ENCODE results near the gene INO80.

The INO80 gene

DNA sequence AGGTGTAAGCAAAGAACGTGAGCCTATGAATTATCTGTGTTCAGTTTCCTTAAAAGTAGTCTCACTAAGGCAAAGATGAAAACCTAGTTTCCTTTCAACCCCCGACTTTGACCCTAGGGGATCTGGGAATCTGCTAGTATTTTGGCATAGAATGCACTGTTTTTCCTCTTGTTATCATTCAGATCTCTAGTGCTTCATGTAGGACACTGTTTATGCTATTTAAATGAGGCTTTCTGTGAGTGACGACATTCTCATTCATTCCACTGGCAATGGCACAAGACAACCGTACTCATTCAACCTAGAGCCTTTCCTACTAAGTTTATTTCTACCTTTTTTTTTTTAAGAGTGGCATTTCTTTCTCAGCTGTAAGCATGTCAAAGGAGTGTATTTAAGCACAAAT is 95.8 kb downstream of the INO80 start:
- H3K9me3 ChIP-seq, result no peaks in the 10 kb centered on the region
- no peaks in the 10 kb centered on the region for H3K27me3 ChIP-seq
- H3K4me3 ChIP-seq (ENCODE audit: low read depth in 1 of 2, low read length in 1 of 2), result no peak overlapping the region
- no peak overlapping the region for H3K27ac ChIP-seq
- TF ChIP-seq, protein P1, sequence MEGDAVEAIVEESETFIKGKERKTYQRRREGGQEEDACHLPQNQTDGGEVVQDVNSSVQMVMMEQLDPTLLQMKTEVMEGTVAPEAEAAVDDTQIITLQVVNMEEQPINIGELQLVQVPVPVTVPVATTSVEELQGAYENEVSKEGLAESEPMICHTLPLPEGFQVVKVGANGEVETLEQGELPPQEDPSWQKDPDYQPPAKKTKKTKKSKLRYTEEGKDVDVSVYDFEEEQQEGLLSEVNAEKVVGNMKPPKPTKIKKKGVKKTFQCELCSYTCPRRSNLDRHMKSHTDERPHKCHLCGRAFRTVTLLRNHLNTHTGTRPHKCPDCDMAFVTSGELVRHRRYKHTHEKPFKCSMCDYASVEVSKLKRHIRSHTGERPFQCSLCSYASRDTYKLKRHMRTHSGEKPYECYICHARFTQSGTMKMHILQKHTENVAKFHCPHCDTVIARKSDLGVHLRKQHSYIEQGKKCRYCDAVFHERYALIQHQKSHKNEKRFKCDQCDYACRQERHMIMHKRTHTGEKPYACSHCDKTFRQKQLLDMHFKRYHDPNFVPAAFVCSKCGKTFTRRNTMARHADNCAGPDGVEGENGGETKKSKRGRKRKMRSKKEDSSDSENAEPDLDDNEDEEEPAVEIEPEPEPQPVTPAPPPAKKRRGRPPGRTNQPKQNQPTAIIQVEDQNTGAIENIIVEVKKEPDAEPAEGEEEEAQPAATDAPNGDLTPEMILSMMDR (IDR thresholded peaks at IDR 0.05), result no peak
- peaks cover 42% of the 10 kb centered on the region for H3K36me3 ChIP-seq
- H3K4me1 ChIP-seq (ENCODE audit: control insufficient read depth in 1 of 2, insufficient read depth in 1 of 2, low read depth in 1 of 2, low read length in 1 of 2), result peaks cover 0 to 3% of the 10 kb centered on the region in 2 experiments

DNA sequence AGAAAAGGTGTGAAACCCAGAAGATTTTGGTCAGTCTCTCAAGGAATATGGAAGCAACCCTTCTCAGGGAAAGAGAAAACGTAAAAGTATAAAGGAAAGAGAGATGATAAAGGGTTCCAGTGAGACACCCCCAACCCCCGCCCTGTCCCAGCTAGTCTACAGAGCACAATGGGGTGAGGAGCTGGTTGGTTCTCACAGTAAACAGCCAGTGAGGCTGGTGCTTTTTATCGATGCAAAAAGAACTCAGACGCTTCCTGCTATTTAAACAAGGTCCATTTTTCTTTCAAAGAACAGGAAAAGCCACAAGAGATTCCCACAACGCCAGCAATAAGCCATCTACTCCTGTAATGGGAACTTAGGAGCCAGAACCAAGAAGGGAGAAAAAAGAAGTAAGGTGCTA is 96.9 kb downstream of the INO80 start:
- Histone ChIP-seq H3K27ac (no peak overlapping the region), H3K36me3 (peaks cover 35% of the 10 kb centered on the region), H3K4me3 (ENCODE audit: low read depth in 1 of 2, low read length in 1 of 2) (no peak overlapping the region), H3K9me3 (no peaks in the 10 kb centered on the region), H3K27me3 (no peaks in the 10 kb centered on the region), H3K4me1 (ENCODE audit: control insufficient read depth in 1 of 2, insufficient read depth in 1 of 2, low read depth in 1 of 2, low read length in 1 of 2) (peaks cover 0 to 3% of the 10 kb centered on the region in 2 experiments)
- TF ChIP-seq, protein P1 (IDR thresholded peaks at IDR 0.05), result no peak

DNA sequence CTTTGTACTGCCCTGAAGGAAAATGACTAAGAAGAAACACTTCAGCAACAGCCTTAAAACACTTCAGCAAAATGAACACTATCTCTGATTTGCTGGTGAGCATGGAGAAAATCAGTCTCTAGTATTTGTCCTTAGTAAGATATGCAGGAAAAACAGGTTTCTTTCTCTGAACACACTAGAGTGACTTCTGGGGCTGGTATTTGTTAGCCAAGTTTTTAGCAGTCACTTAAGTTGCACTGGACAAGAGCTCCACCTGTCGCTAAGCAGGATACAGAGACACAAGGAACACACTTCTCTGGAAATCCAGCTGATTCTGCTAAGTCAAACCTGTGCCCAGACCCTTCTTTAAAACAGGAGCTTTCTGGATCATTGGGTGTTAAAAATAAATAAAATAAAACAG is 97.5 kb downstream of the INO80 start:
- H3K4me3 ChIP-seq (ENCODE audit: low read depth in 1 of 2, low read length in 1 of 2), result no peak overlapping the region
- no peak overlapping the region for H3K27ac ChIP-seq
- H3K27me3 ChIP-seq, result no peaks in the 10 kb centered on the region
- peaks cover 0 to 3% of the 10 kb centered on the region in 2 experiments for H3K4me1 ChIP-seq (ENCODE audit: control insufficient read depth in 1 of 2, insufficient read depth in 1 of 2, low read depth in 1 of 2, low read length in 1 of 2)
- H3K36me3 ChIP-seq, result peaks cover 33% of the 10 kb centered on the region
- no peaks in the 10 kb centered on the region for H3K9me3 ChIP-seq
- TF ChIP-seq, protein P1 (IDR thresholded peaks at IDR 0.05), result no peak

DNA sequence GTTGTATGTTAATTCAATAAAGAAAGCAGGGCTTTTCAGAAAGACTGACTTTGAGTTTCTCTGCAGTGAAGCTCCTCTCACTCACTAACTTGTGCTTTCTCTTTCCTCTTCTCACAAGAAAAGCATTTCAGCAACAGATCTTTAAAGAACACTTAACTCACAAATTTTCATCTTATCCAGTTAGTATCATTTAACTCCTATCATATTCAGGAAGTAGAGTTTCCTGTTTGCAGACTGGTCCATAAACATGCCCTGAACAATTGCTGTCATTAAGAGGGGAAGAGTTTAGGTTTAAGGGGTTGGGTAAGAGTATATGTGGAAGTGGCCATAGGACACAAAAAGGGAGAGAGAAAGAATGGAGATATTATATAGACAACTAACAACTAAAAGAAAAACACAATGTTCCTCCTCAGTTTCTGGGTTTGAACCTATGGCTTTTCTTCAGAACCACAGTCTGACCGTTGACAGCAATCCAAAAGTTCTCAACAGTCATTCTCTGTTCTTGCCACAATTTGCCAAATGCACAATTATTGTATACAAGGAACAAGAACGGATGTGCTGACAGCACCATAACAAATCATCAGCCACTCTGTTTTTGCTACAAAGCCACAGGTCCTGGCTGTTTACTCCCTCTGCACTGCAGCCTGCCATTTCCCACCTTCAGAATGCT is 98.9 kb downstream of the INO80 start:
- no peak overlapping the region for H3K4me3 ChIP-seq (ENCODE audit: low read depth in 1 of 2, low read length in 1 of 2)
- H3K36me3 ChIP-seq, result peaks cover 33% of the 10 kb centered on the region
- H3K27ac ChIP-seq, result no peak overlapping the region
- TF ChIP-seq, protein P1 (IDR thresholded peaks at IDR 0.05), result no peak
- no peaks in the 10 kb centered on the region for H3K9me3 ChIP-seq
- no peaks in the 10 kb centered on the region for H3K27me3 ChIP-seq
- peaks cover 0 to 3% of the 10 kb centered on the region in 2 experiments for H3K4me1 ChIP-seq (ENCODE audit: control insufficient read depth in 1 of 2, insufficient read depth in 1 of 2, low read depth in 1 of 2, low read length in 1 of 2)

DNA sequence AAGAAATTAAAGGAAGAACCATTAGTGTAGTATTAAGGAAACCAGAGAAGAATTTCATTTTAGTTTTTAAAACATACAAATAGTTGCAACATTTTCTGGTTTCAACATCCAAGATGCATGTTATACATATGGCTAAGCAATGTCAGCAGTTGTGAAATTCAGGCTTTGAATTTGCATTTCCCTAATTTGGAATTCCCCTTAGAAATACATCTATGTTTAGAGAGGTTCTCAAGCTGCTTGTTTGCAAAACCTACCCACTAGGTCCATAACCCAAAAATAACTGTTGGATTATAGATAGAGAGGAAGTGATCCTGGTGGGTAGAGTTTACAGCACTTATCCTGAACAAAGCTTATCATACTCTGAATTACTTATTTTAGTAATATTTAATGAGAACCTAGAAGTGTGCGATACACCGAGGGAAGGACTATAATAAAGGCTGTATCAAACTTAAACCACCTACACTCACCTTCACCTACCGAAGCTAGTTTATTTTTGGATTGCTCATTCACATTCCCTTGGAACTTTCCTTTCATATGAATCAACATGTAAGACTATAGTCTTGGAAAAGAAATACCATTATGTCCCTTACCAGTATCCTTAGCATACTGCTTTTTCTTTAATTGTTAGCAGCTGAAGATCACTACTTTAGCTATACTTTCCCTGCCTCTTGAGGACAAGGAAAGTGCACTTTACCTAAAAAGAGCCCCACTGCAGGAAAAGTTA is 102.2 kb downstream of the INO80 start:
- Histone ChIP-seq H3K36me3 (peaks cover 18% of the 10 kb centered on the region), H3K27ac (no peak overlapping the region), H3K27me3 (no peaks in the 10 kb centered on the region), H3K9me3 (no peaks in the 10 kb centered on the region), H3K4me1 (ENCODE audit: control insufficient read depth in 1 of 2, insufficient read depth in 1 of 2, low read depth in 1 of 2, low read length in 1 of 2) (peaks cover 0 to 3% of the 10 kb centered on the region in 2 experiments), H3K4me3 (ENCODE audit: low read depth in 1 of 2, low read length in 1 of 2) (no peak overlapping the region)
- TF ChIP-seq, protein P1 (IDR thresholded peaks at IDR 0.05), result no peak
